22Rv1 (cell line): ENCODE results near the gene OGA.

Experiments used
- H3K27ac ChIP-seq: fragments of 450-650 bp; 2 replicates; pipeline ENCODE4 v1.5.1; 2017
- ZFX ChIP-seq: fragments of 450-650 bp; IDR thresholded peaks from 2 replicates; pipeline ENCODE4 v1.6.1; 2017; ENCODE audit warnings: antibody characterized with exemption, borderline replicate concordance
- TF ChIP-seq, protein P1 (sequence below): fragments of 450-650 bp; IDR thresholded peaks from 2 replicates; pipeline ENCODE4 v1.5.1; 2017; ENCODE audit warnings: mild to moderate bottlenecking

The OGA gene

DNA sequence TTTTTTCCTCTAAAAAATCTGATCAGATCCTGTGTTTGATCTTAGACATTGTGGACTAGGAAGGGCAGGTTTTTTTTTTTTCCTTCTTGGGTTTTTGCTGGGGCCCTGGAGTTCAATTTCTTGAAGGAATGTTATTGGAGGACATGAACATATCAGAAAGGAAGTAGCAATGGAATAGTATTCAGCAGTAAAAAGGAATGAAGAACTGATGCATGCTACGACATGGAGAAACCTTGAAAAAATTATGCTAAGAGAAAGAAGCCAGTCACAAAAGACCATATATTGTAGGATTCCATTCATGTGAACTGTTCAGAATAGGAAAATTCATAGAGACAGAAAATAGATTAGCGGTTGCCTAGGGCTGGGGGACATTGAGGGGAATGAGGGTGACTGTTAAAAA lies 76.3 kb downstream of the OGA start:
- no peak overlapping the region for H3K27ac ChIP-seq
- no peak for TF ChIP-seq ZFX
- TF ChIP-seq, protein P1, sequence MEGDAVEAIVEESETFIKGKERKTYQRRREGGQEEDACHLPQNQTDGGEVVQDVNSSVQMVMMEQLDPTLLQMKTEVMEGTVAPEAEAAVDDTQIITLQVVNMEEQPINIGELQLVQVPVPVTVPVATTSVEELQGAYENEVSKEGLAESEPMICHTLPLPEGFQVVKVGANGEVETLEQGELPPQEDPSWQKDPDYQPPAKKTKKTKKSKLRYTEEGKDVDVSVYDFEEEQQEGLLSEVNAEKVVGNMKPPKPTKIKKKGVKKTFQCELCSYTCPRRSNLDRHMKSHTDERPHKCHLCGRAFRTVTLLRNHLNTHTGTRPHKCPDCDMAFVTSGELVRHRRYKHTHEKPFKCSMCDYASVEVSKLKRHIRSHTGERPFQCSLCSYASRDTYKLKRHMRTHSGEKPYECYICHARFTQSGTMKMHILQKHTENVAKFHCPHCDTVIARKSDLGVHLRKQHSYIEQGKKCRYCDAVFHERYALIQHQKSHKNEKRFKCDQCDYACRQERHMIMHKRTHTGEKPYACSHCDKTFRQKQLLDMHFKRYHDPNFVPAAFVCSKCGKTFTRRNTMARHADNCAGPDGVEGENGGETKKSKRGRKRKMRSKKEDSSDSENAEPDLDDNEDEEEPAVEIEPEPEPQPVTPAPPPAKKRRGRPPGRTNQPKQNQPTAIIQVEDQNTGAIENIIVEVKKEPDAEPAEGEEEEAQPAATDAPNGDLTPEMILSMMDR, result no peak

DNA sequence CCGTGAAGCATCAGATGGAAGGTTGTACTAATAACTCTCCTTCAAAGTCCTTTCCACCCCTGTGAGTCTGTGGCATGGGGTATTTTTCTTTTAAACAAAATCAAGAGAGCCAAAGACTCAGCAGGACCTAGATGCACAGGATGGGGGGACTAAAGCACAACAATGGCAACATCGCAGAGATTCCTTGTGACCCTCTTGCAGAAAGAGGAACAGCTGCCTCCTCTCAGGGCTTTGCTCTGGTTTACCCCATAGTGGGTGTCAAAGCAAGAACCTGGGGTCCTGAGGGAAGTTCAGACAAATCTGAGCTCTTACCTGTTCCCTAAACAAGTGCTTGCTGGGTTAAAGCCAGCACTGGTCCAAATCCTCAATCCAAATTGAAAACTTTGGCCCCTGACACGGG lies 81.6 kb downstream of the OGA start:
- H3K27ac ChIP-seq, result no peak overlapping the region
- no peak for TF ChIP-seq ZFX
- TF ChIP-seq, protein P1, result no peak
